ENCODE measurements around the gene ALAD.
A peak's percentile ranks its signal among the peaks of the same experiment; 100 is the strongest.

Gene ALAD

GRCh38 chr9:113376634-113377567 lies 24.2 kb downstream of the ALAD start, which contains the start of gene HDHD3:
TSS of gene HDHD3 (minus strand) at chr9:113376986. CDS start at chr9:113374354, 2,632 bp downstream.
- peak; percentile 97 for DNase-seq (ENCODE audit: low spot score)
- no peak for TF ChIP-seq CTCF (conservative IDR thresholded peaks at IDR 0.05; ENCODE audit: low read depth)
- ChIA-PET CTCF (interaction anchor here (0.6 kb wide), 1 partner anchor 10 kb away, joined by 4 read pairs; no protein-coding TSS in a partner anchor), POLR2A (ENCODE audit: low non-redundant PET) (interaction anchor here (0.6 to 2.0 kb wide), 5 partner anchors 14 to 124 kb away, joined by 3 to 20 read pairs (median 3); partner anchors contain the start of genes ALAD and POLE3)
- H3K27ac ChIP-seq: peak within 1 kb of the TSS; percentile 81

- ChIA-PET POLR2A (ENCODE audit: low non-redundant PET) (interaction anchor here (2.0 kb wide), 1 partner anchor 35 kb away, joined by 20 read pairs; the partner anchor contains the start of gene POLE3), CTCF (interaction anchor here (0.6 to 0.7 kb wide), 3 partner anchors 30 to 99 kb away, joined by 3 to 5 read pairs (median 3); no protein-coding TSS in a partner anchor)
- peak overlapping the region; percentile 81; the same call in 1 of the 2 replicates for H3K27ac ChIP-seq
- DNase-seq (ENCODE audit: low spot score): no peak
- no peak for TF ChIP-seq CTCF (conservative IDR thresholded peaks at IDR 0.05; ENCODE audit: low read depth)
Measured at GRCh38 chr9:113375057-113376023, 25.7 kb downstream of the ALAD start.

DNA sequence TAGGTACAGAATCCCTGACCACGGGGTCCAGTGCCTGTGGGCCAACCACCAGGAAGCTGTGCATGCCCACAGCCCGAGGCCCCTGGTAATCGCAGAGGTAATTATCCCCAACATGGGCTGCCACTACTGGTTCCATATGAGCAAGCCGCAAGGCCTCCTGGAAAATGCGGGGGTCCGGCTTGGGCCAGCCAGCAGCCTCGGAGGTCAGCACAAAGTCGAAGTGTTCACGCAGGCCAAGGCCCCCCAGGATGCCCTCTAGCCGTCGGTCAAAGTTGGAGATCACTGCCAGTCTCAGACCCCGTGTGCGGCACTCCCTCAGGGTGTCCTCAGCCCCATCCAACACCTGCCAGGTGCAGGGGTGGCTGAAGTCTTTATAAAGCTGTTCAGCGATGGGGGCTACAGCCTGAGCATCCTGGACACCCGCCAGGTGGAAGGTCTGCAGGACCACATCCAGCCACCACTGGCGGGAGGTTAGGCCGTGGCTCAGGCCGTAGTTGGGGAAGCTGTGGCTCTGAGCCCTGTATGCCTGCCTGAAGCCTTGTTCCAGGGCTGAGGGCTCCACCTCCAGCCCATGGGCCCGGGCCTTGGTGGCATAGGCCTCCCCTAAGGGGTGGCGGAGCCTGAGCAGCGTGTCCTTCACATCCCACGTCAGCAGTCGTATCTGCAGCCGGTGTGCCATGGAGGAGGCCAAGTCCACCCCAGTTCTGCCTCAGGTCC lies 27.2 kb downstream of the ALAD start:
- ChIA-PET POLR2A (ENCODE audit: low non-redundant PET) (interaction anchor here (0.5 kb wide), 1 partner anchor 35 kb away, joined by 9 read pairs; no protein-coding TSS in a partner anchor), CTCF (no interaction called here)
- DNase-seq (ENCODE audit: low spot score): no peak
- H3K27ac ChIP-seq: peak overlapping the region; percentile 2; the same call in 1 of the 2 replicates
- TF ChIP-seq CTCF (conservative IDR thresholded peaks at IDR 0.05; ENCODE audit: low read depth): no peak

DNA sequence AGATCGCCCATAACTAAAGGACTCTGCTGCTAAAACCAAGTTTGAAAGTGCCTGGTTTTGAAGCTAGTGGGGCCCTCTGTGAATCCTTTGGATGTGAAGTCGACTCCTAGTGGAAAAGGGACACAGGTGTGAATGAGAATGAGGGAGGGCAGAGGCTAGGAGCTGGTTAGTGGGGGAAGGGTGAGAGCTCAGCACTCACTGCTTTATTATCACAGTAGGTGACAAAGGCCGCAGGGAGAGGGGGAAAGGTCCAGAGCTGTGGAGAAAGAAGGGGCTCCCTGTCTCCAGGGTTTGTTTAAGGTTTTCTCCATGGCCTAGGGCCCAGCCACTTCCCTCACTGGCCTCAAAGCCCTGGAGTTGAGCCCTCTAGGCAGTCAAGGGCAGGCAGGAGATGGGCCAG lies 27.8 kb downstream of the ALAD start:
- no peak overlapping the region for H3K27ac ChIP-seq
- ChIA-PET POLR2A (ENCODE audit: low non-redundant PET) (interaction anchor here (0.5 kb wide), 1 partner anchor 35 kb away, joined by 9 read pairs; no protein-coding TSS in a partner anchor), CTCF (interaction anchor here (0.7 kb wide), 1 partner anchor 9 kb away, joined by 9 read pairs; no protein-coding TSS in a partner anchor)
- no peak for DNase-seq (ENCODE audit: low spot score)
- TF ChIP-seq CTCF (conservative IDR thresholded peaks at IDR 0.05; ENCODE audit: low read depth): no peak

DNA sequence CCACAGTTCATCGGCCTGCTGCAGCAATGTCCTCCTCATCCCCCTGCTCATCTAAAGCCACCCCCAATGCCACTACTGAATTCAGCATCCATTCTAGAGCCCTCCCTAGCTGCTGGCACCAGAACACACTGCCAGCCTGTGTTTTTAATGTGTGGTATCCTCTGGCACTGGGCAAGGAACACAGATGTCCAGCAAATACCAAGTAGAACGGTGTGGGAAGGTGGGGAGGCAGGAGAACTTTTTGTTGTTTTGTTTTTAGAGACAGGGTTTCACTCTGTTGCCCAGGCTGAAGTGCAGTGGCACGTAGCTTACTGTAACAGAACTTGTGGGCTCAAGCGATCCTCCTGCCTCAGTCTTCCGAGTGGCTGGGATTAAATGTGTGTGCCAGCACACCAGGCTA lies 29.0 kb downstream of the ALAD start:
- ChIA-PET CTCF (no interaction called here), POLR2A (ENCODE audit: low non-redundant PET) (no interaction called here)
- no peak for TF ChIP-seq CTCF (conservative IDR thresholded peaks at IDR 0.05; ENCODE audit: low read depth)
- no peak for DNase-seq (ENCODE audit: low spot score)
- peak overlapping the region; percentile 21 for H3K27ac ChIP-seq
